Neural cell (in vitro differentiated cells): ENCODE measurements around the gene IRAK2. TPM values are rescaled to one million over a fixed set of nuclear protein-coding genes. Genes with fewer than 3 reads are reported as not detected.

Experiments
- H2AFZ ChIP-seq: fragments of 200-600, 300-800 bp; sonication (generic), shearing (Covaris generic); 2 replicates; pipeline ENCODE4 v1.6.0; 2014; ENCODE audit warnings: low read depth, mild to moderate bottlenecking, antibody characterized with exemption, low read length, moderate library complexity
- H3F3A ChIP-seq: fragments of 200-600 bp; shearing (Covaris generic); 2 replicates; pipeline ENCODE4 v1.6.1; 2016; ENCODE audit warnings: mild to moderate bottlenecking, moderate library complexity, mixed read lengths, antibody characterized with exemption, low read length; ENCODE audit not compliant: insufficient read depth, poor library complexity, severe bottlenecking
- H3K27ac ChIP-seq: fragments of 200-600, 300-800 bp; sonication (generic), shearing (Covaris generic); 2 replicates; pipeline ENCODE4 v1.5.1; 2014; ENCODE audit warnings: mild to moderate bottlenecking, low read length, moderate library complexity
- H3K27me3 ChIP-seq: fragments of 300-800, 200-600 bp; sonication (generic), shearing (Covaris generic); 2 replicates; pipeline ENCODE4 v1.6.0; 2014; ENCODE audit warnings: mild to moderate bottlenecking, low read depth, low read length, moderate library complexity; ENCODE audit not compliant: insufficient read depth
- H3K36me3 ChIP-seq: fragments of 300-800, 200-600 bp; sonication (generic), shearing (Covaris generic); 2 replicates; pipeline ENCODE4 v1.5.1; 2014; ENCODE audit warnings: mild to moderate bottlenecking, antibody characterized with exemption, low read length, moderate library complexity; ENCODE audit not compliant: insufficient read depth
- H3K4me2 ChIP-seq: fragments of 300-800, 200-600 bp; sonication (generic), shearing (Covaris generic); 2 replicates; pipeline ENCODE4 v1.6.0; 2014; ENCODE audit warnings: mild to moderate bottlenecking, low read length
- H3K4me3 ChIP-seq: fragments of 300-800, 200-600 bp; sonication (generic), shearing (Covaris generic); 2 replicates; pipeline ENCODE4 v1.5.1; 2014; ENCODE audit warnings: mild to moderate bottlenecking, low read length, moderate library complexity
- H3K79me2 ChIP-seq: fragments of 200-600 bp; shearing (Covaris generic); replicated peaks from 2 replicates; pipeline ENCODE4 v1.6.0; 2014; ENCODE audit warnings: mild to moderate bottlenecking, low read length, moderate library complexity; ENCODE audit not compliant: insufficient read depth
- H3K9ac ChIP-seq: fragments of 300-800, 200-600 bp; sonication (generic), shearing (Covaris generic); 2 replicates; pipeline ENCODE4 v1.6.1; 2016; ENCODE audit warnings: mild to moderate bottlenecking, low read length, mixed read lengths
- H3K9me2 ChIP-seq: fragments of 200-600 bp; shearing (Covaris generic); 2 replicates; pipeline ENCODE4 v1.6.1; 2016; ENCODE audit warnings: mild to moderate bottlenecking, low read length, mixed read lengths; ENCODE audit not compliant: insufficient read depth
- H3K9me3 ChIP-seq: fragments of 200-600, 300-800 bp; sonication (generic), shearing (Covaris generic); 2 replicates; pipeline ENCODE4 v1.6.1; 2016; ENCODE audit warnings: mild to moderate bottlenecking, mixed run types, low read length, moderate library complexity, mixed read lengths
- H4K20me1 ChIP-seq: fragments of 200-600 bp; shearing (Covaris generic); 2 replicates; pipeline ENCODE4 v1.6.1; 2016; ENCODE audit warnings: mild to moderate bottlenecking, mixed run types; ENCODE audit not compliant: insufficient read depth
- EP300 ChIP-seq: fragments of 450-650 bp; conservative IDR thresholded peaks from 2 replicates; pipeline ENCODE4 v1.6.1; 2014; ENCODE audit warnings: antibody characterized with exemption, mild to moderate bottlenecking, moderate library complexity; ENCODE audit not compliant: poor library complexity, severe bottlenecking
- EZH2 ChIP-seq: fragments of 200-600, 300-800 bp; shearing (Covaris generic), sonication (generic); IDR thresholded peaks from 2 replicates; pipeline ENCODE4 v1.6.1; 2014; ENCODE audit warnings: antibody characterized with exemption, low read length, borderline replicate concordance, mild to moderate bottlenecking; ENCODE audit not compliant: insufficient read depth, poor library complexity, severe bottlenecking
- MXI1 ChIP-seq: fragments of 450-650 bp; conservative IDR thresholded peaks from 2 replicates; pipeline ENCODE4 v1.6.1; 2014; ENCODE audit warnings: antibody characterized with exemption, mild to moderate bottlenecking; ENCODE audit not compliant: poor library complexity, severe bottlenecking
- POLR2AphosphoS5 ChIP-seq: IDR thresholded peaks from 2 replicates; pipeline ENCODE4 v1.6.1; 2012
- RAD21 ChIP-seq: fragments of 450-650 bp; conservative IDR thresholded peaks from 2 replicates; pipeline ENCODE4 v1.6.1; 2014; ENCODE audit warnings: antibody characterized with exemption, mild to moderate bottlenecking, moderate library complexity
- SMC3 ChIP-seq: fragments of 450-650 bp; conservative IDR thresholded peaks from 2 replicates; pipeline ENCODE4 v1.6.1; 2014; ENCODE audit warnings: antibody characterized with exemption, mild to moderate bottlenecking, moderate library complexity; ENCODE audit not compliant: poor library complexity
- TAF1 ChIP-seq: IDR thresholded peaks from 2 replicates; pipeline ENCODE4 v1.6.1; 2012; ENCODE audit warnings: low read depth
- polyA plus RNA-seq: library from polyadenylated mRNA; depleted of rRNA; stranded (reverse); fragments of >200 nt; gene quantifications from 2 replicates; pipeline ENCODE4 v1.2.3, GENCODE V29; 2014
- TF ChIP-seq, protein P1 (sequence below): fragments of 450-650 bp; IDR thresholded peaks from 2 replicates; pipeline ENCODE4 v1.5.1; 2014; ENCODE audit warnings: antibody characterized with exemption, mild to moderate bottlenecking, moderate library complexity; ENCODE audit not compliant: poor library complexity, severe bottlenecking
- TF ChIP-seq, protein P2 (sequence below): IDR thresholded peaks from 2 replicates; pipeline ENCODE4 v1.6.1; 2012; ENCODE audit warnings: borderline replicate concordance

IRAK2 gene
- polyA plus RNA-seq, 1 donor from 2014 or later, result 0.84 TPM

DNA sequence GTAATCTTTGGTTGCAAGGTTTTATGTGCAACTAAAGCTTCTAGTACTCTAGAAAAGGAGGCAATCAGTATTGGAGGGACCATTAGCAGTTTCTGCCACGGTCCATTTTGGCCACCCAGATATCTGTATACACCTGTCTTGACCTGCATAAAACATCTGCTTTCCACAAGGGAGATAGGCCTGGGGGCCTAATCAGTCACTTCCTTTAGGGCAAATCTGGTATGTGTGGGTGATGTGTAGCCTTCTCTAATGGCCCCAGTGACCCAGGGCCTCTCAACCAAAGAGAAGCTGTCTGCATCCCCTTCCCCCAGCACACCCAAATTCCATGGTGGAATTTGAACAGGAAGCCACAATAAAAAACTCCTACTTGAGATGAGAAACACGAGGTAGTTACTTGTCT lies 19.5 kb downstream of the IRAK2 start:
- H3F3A ChIP-seq, result no peaks in the 10 kb centered on the region
- no peaks in the 10 kb centered on the region for H3K9me3 ChIP-seq
- no peak overlapping the region for H2AFZ ChIP-seq
- H4K20me1 ChIP-seq, result no peaks in the 10 kb centered on the region
- H3K4me3 ChIP-seq, result no peak overlapping the region
- no peak overlapping the region for H3K27ac ChIP-seq
- no peaks in the 10 kb centered on the region for H3K79me2 ChIP-seq
- no peak overlapping the region for H3K4me2 ChIP-seq
- TF ChIP-seq SMC3 (no peak), MXI1 (no peak), POLR2AphosphoS5 (no peak)
- TF ChIP-seq, protein P1, sequence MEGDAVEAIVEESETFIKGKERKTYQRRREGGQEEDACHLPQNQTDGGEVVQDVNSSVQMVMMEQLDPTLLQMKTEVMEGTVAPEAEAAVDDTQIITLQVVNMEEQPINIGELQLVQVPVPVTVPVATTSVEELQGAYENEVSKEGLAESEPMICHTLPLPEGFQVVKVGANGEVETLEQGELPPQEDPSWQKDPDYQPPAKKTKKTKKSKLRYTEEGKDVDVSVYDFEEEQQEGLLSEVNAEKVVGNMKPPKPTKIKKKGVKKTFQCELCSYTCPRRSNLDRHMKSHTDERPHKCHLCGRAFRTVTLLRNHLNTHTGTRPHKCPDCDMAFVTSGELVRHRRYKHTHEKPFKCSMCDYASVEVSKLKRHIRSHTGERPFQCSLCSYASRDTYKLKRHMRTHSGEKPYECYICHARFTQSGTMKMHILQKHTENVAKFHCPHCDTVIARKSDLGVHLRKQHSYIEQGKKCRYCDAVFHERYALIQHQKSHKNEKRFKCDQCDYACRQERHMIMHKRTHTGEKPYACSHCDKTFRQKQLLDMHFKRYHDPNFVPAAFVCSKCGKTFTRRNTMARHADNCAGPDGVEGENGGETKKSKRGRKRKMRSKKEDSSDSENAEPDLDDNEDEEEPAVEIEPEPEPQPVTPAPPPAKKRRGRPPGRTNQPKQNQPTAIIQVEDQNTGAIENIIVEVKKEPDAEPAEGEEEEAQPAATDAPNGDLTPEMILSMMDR, result no peak
- TF ChIP-seq, protein P2, sequence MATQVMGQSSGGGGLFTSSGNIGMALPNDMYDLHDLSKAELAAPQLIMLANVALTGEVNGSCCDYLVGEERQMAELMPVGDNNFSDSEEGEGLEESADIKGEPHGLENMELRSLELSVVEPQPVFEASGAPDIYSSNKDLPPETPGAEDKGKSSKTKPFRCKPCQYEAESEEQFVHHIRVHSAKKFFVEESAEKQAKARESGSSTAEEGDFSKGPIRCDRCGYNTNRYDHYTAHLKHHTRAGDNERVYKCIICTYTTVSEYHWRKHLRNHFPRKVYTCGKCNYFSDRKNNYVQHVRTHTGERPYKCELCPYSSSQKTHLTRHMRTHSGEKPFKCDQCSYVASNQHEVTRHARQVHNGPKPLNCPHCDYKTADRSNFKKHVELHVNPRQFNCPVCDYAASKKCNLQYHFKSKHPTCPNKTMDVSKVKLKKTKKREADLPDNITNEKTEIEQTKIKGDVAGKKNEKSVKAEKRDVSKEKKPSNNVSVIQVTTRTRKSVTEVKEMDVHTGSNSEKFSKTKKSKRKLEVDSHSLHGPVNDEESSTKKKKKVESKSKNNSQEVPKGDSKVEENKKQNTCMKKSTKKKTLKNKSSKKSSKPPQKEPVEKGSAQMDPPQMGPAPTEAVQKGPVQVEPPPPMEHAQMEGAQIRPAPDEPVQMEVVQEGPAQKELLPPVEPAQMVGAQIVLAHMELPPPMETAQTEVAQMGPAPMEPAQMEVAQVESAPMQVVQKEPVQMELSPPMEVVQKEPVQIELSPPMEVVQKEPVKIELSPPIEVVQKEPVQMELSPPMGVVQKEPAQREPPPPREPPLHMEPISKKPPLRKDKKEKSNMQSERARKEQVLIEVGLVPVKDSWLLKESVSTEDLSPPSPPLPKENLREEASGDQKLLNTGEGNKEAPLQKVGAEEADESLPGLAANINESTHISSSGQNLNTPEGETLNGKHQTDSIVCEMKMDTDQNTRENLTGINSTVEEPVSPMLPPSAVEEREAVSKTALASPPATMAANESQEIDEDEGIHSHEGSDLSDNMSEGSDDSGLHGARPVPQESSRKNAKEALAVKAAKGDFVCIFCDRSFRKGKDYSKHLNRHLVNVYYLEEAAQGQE, result no peak
- no peaks in the 10 kb centered on the region for H3K9me2 ChIP-seq
- H3K36me3 ChIP-seq, result no peaks in the 10 kb centered on the region
- H3K9ac ChIP-seq, result no peak overlapping the region
- no peaks in the 10 kb centered on the region for H3K27me3 ChIP-seq

DNA sequence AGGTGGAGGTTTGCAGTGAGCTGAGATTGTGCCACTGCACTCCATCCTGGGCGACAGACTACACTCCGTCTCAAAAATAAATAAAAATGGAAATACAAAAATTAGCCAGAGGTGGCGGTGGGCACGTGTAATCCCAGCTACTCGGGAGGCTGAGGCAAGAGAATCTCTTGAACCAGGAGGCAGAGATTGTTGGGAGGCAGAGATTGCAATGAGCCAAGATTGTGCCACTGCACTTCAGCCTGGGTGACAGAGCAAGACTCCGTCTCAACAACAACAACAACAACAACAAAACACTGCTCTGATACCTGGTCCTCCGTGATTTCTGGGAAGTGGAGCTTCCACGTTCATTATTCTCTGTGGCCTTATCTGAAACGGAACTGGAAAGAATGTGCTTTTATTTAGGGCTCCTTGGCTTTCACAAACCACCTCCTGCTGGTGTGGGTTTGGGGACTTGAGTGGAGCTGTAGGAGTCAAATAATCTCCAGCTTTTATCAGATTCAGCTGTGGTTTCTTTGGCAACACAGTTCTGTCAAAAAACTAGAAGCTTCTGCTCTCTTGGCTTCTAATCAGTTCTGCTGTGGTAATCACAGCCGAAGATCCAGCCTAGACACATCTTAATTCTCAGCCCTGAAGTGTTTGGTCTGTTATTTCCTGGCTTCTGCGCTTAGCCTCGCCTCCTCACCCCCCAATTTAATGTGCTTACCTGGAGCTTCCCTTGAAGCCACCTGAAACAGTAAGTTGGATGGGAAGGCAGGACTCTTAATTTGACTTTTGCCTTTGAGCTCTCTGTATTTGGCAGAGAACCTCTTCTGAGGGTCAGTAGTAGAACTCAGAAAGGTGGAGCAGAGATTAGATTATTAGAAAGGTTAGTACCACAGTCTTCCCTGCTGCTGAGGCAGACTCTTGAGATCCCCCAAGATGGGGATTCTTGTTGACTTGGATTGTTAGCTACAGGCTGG lies 21.4 kb downstream of the IRAK2 start:
- H3K9me3 ChIP-seq, result no peaks in the 10 kb centered on the region
- H3K36me3 ChIP-seq, result no peaks in the 10 kb centered on the region
- no peak overlapping the region for H2AFZ ChIP-seq
- TF ChIP-seq RAD21 (no peak), EZH2 (no peak), SMC3 (no peak), TAF1 (no peak), EP300 (no peak), POLR2AphosphoS5 (no peak), MXI1 (no peak)
- TF ChIP-seq, protein P1, result no peak
- TF ChIP-seq, protein P2, result no peak
- no peaks in the 10 kb centered on the region for H3K27me3 ChIP-seq
- H3K4me2 ChIP-seq, result no peak overlapping the region
- H3K27ac ChIP-seq, result no peak overlapping the region
- H3K4me3 ChIP-seq, result no peak overlapping the region
- no peaks in the 10 kb centered on the region for H3K79me2 ChIP-seq
- no peaks in the 10 kb centered on the region for H3K9me2 ChIP-seq
- H3F3A ChIP-seq, result no peaks in the 10 kb centered on the region
- H4K20me1 ChIP-seq, result no peaks in the 10 kb centered on the region
- H3K9ac ChIP-seq, result no peak overlapping the region
